Kidney (tissue), 14 donors: ENCODE data around the gene CHD9. TPM values are rescaled to one million over a fixed set of nuclear protein-coding genes. Genes with fewer than 3 reads are reported as not detected.
A peak's percentile ranks its signal among the peaks of the same experiment; 100 is the strongest.

ENCODE experiments used
- DNase-seq, 5 donors: peaks; one replicate each; pipeline ENCODE4 v3.0.0-alpha.2; 2013 to 2020
- FAIRE-seq: peaks from 2 replicates; lab custom pipeline; 2012; peaks lifted over from hg19 to GRCh38; lab: Jason Lieb, UNC
- H3K27ac ChIP-seq, 2 donors: one replicate each; pipeline ENCODE4 v1.7.0; 2013; ENCODE audit warnings: low read depth in 2 of 2, low read length in 2 of 2, inconsistent platforms in 1 of 2
- H3K27me3 ChIP-seq: one replicate; pipeline ENCODE4 v1.7.1; 2013; ENCODE audit warnings: low read length, inconsistent platforms; ENCODE audit not compliant: control insufficient read depth, insufficient read depth
- H3K36me3 ChIP-seq, 3 donors: one replicate each; pipeline versions ENCODE4 v1.7.0 to v1.7.1; 2013; ENCODE audit warnings: low read length in 3 of 3, control low read depth in 1 of 3, inconsistent platforms in 1 of 3; ENCODE audit not compliant: insufficient read depth in 3 of 3, control insufficient read depth in 2 of 3
- H3K4me1 ChIP-seq, 3 donors: one replicate each; pipeline versions ENCODE4 v1.7.0 to v1.7.1; 2013; ENCODE audit warnings: low read length in 3 of 3, inconsistent platforms in 1 of 3, low read depth in 1 of 3; ENCODE audit not compliant: control insufficient read depth in 2 of 3, insufficient read depth in 2 of 3
- H3K4me3 ChIP-seq, 3 donors: one replicate each; pipeline versions ENCODE4 v1.7.0 to v1.8.1; 2013; ENCODE audit warnings: low read length in 3 of 3, control low read depth in 1 of 3, inconsistent platforms in 1 of 3
- H3K9ac ChIP-seq, 3 donors: one replicate each; pipeline versions ENCODE4 v1.7.0 to v1.7.1; 2013; ENCODE audit warnings: low read length in 3 of 3, control low read depth in 1 of 3, inconsistent platforms in 1 of 3
- H3K9me3 ChIP-seq, 3 donors: one replicate each; pipeline versions ENCODE4 v1.7.0 to v1.7.1; 2013; ENCODE audit warnings: low read length in 3 of 3, control low read depth in 1 of 3, inconsistent platforms in 1 of 3; ENCODE audit not compliant: control insufficient read depth in 2 of 3, insufficient read depth in 1 of 3
- intact Hi-C: fragments of 100-400 bp; cut with DNase I; formaldehyde crosslinking; loops from one replicate; pipeline ENCODE4 v1.11.1; 2022
- polyA plus RNA-seq: library from polyadenylated mRNA; stranded (reverse); fragments of 350-450 nt; fragmentation: Illumina TruSeq; extraction: RNeasy Lipid Tissue Mini Kit (QIAGEN cat#74804); gene quantifications from one replicate; pipeline ENCODE4 v1.2.3, GENCODE V29; 2014; ENCODE audit warnings: low read depth, low replicate concordance; ENCODE audit not compliant: insufficient read depth
- total RNA-seq: library from RNA; stranded (reverse); fragmentation: NEBNext Ultra II Directional; extraction: Animal tissue kit (Norgen Biotek cat#: 25700); gene quantifications from one replicate; pipeline ENCODE4 v1.2.1, GENCODE V29; 2021
- TF ChIP-seq, protein P1 (sequence below): IDR thresholded peaks from 3 replicates; pipeline ENCODE4 v1.5.1; 2012; ENCODE audit warnings: mild to moderate bottlenecking, moderate library complexity, borderline replicate concordance; ENCODE audit not compliant: insufficient read depth; ENCODE audit errors: extremely low read depth
- donor health status: control.
- donor health status: control.
- donor health status: control.
- donor health status: control.
- donor health status: control.
- donor health status: DM: yes; HTN: yes; CAD: no.
- donor health status: Normal renal cell carcinoma (clear cell type).

Gene CHD9
- total and polyA plus RNA-seq, 2 donors from 2014 or later = 9.4 to 83.7 TPM

DNA sequence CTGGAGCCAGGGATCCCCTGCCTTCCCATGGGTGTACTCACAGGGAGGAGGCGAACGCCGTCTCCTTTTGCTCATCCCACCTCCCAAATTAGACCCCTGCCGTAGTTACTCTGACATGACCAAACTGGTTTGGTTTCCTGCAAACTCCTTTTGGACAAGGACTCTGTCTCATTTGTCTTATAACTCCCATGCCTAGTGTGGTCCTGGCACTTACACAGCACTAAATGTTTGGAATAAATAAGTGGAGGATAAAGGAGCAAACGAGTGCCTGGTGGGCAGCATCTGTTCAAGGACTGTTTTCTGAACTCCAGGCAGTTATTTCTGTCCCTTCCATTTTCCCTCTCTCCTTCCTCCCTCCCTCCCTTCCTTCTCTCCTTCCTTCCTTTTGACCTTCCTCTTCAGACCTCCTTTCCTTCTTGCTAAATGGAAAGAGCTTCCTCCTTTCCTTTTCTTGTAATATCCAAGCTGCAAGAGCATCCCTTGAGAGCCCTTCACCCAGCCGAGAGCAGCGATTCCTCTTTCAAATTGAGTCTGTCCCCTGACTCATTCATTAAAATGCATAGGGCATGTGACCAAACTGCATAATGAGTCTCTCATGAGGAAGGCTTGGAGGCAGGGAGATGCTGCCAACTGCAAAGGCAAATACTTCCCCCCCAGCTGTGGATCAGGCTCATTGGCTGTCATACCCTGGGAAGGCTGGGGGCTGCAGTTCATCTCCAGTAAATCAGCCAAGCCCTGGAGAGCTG is 36.8 kb downstream of the CHD9 start:
- H3K27me3 ChIP-seq = no peaks in the 10 kb centered on the region
- DNase-seq (peak; percentile 72 to 91 (median 79)), FAIRE-seq (no peak)
- intact Hi-C loops = no loop called here
- H3K4me3 ChIP-seq = peak overlapping the region in 1 of 3 donors; percentile 18
- peak overlapping the region; percentile 80 to 90 for H3K27ac ChIP-seq
- H3K36me3 ChIP-seq = no peaks in the 10 kb centered on the region
- H3K4me1 ChIP-seq = peaks cover 3 to 34% (median 18%) of the 10 kb centered on the region in 3 donors
- no peaks in the 10 kb centered on the region for H3K9me3 ChIP-seq
- TF ChIP-seq, protein P1, sequence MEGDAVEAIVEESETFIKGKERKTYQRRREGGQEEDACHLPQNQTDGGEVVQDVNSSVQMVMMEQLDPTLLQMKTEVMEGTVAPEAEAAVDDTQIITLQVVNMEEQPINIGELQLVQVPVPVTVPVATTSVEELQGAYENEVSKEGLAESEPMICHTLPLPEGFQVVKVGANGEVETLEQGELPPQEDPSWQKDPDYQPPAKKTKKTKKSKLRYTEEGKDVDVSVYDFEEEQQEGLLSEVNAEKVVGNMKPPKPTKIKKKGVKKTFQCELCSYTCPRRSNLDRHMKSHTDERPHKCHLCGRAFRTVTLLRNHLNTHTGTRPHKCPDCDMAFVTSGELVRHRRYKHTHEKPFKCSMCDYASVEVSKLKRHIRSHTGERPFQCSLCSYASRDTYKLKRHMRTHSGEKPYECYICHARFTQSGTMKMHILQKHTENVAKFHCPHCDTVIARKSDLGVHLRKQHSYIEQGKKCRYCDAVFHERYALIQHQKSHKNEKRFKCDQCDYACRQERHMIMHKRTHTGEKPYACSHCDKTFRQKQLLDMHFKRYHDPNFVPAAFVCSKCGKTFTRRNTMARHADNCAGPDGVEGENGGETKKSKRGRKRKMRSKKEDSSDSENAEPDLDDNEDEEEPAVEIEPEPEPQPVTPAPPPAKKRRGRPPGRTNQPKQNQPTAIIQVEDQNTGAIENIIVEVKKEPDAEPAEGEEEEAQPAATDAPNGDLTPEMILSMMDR = no peak
- peak overlapping the region in 1 of 3 donors; percentile 46 for H3K9ac ChIP-seq

DNA sequence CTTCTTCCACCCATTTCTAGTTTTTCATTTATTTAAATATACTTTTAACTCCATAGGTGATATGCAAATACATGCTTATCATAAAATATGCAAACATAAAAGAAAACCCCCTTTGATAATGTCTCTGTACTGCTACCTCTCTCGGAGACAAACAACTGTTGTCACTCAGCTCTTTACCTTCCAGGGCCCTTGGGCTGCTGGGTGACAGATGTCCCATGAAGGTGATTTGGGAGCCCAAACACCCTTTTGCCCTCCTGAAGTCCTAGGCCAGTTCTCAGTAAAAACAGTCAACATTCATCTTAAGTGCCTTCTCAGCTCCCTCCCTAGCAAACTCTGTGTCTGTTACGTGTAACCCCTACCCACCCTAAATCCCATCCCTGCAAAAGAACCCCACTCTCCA is 37.5 kb downstream of the CHD9 start:
- Histone ChIP-seq H3K4me3 (no peak overlapping the region), H3K36me3 (no peaks in the 10 kb centered on the region), H3K27ac (no peak overlapping the region), H3K9ac (no peak overlapping the region), H3K4me1 (peaks cover 3 to 34% (median 18%) of the 10 kb centered on the region in 3 donors), H3K27me3 (no peaks in the 10 kb centered on the region), H3K9me3 (no peaks in the 10 kb centered on the region)
- TF ChIP-seq, protein P1 = no peak
- FAIRE-seq (no peak), DNase-seq (no peak)
- intact Hi-C loops = no loop called here

DNA sequence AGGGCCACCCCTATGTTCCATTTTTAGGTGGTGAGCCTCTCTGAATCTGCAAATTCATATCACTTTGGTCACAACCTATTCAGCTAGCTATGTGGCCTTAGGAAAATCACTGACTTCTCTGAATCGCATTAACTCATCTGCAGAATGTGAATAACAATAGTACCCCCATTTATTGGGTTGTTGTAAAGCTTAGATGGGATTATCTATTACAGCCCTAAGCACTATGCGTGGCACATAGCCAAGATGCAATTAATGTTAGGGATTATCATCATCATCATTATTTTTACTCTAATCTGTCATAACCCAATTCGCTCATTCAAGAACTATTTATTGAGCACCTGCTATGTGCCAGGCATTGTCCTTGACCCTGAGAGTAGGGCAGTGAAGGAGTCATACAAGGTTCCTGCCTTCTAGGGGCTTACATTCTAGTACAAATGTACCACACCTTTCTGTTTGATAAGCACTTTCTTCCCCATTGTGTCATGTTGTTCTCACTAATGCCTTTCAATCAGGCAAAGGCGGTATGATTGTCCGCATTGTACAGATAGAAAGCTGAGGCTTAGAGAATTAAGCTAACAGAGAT is 38.5 kb downstream of the CHD9 start:
- Histone ChIP-seq H3K9me3 (no peaks in the 10 kb centered on the region), H3K4me1 (peaks cover 3 to 34% (median 18%) of the 10 kb centered on the region in 3 donors), H3K27ac (peak overlapping the region in 1 of 2 donors; percentile 47), H3K4me3 (no peak overlapping the region), H3K36me3 (no peaks in the 10 kb centered on the region), H3K27me3 (no peaks in the 10 kb centered on the region), H3K9ac (no peak overlapping the region)
- intact Hi-C loops = no loop called here
- FAIRE-seq = no peak
- TF ChIP-seq, protein P1 = no peak
- DNase-seq = no peak
